GM04504 (cell line): Measurements from ENCODE around the gene BARD1.
"Not testable (repeated sequence)": the region's sequence is repeated elsewhere in the genome, so short reads cannot be mapped to it uniquely, and the experiment has no call there.

Source experiments
- DNase-seq: peaks from one replicate; pipeline ENCODE4 v3.0.0-alpha.2; 2012; ENCODE audit warnings: low read depth

The BARD1 gene

GRCh38 chr2:214765180-214765579 lies 44.3 kb downstream of the BARD1 start:
- DNase-seq = no peak

DNA sequence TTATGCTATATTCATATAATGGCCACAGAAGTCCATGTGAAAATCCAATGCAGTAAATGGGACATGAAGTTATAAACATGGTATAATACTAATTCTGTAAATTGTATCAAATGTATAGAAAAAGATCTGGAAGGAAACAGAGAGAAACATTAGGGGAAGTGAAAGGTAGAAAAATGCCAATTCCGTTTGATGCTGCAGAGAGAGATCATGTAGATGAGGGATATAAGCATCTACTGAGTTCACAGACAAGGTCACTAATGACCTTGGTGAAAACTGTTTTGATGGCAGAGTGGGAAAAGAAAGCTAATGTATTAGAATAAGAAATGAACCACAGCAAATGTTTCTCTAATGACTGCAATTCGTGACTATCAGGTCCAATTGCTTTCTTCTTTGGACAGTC lies 56.0 kb downstream of the BARD1 start:
- no peak for DNase-seq

DNA sequence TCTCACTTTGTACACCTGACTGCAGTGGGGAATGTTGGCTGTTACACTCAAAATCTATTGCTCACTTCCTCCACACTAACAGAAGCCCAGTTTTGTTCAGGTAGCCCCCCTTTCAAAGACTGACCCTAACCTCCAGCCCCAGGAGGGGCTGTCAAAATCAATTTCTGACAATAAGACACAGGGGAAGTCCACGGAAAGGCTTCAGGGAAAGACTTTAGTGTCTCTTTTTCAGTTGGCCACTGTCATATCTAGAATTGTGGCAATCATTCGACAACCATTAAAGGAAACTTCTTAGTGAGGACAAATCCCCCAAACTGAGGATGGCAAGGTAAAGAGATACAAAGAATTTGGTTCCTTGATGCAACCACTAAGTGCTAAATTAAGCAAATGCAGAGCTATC lies 59.0 kb downstream of the BARD1 start:
- no peak for DNase-seq

- DNase-seq = no peak
These were observed 61.5 kb downstream of the BARD1 start for GRCh38 chr2:214747992-214748391.

- no peak for DNase-seq
These were observed 67.4 kb downstream of the BARD1 start for GRCh38 chr2:214742119-214742518.

- DNase-seq = no peak
These were observed 68.6 kb downstream of the BARD1 start for GRCh38 chr2:214740867-214741395.

GRCh38 chr2:214737188-214737587 lies 72.3 kb downstream of the BARD1 start:
- DNase-seq = no peak

DNA sequence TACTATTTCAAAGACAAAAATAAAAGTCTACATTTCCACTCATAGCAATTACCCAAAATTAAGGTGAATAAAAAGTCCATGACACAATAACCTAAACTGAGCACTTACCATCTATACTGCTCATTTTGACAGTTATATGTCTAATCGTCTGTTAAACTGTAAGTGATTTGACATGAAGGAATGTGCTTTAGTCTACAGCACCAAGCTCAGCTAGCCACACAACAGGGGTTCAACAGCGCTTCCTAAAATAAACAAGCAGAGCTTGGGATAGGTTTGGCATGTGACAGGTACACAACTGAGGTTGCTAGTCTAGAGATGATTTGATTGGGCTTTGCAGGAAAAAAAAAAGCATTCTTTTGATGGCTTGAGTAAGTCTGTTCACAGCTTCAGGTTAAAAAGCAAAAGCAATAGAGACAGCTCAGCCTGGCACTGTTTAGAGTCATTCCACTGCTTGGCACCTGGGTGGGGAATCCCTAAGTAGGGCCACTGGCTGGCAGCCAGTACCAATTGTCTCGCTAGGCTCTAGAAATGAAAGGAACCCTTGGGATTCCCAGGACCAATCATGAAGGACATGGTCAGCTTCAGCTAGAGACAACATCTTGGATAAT lies 78.6 kb downstream of the BARD1 start:
- no peak for DNase-seq

DNA sequence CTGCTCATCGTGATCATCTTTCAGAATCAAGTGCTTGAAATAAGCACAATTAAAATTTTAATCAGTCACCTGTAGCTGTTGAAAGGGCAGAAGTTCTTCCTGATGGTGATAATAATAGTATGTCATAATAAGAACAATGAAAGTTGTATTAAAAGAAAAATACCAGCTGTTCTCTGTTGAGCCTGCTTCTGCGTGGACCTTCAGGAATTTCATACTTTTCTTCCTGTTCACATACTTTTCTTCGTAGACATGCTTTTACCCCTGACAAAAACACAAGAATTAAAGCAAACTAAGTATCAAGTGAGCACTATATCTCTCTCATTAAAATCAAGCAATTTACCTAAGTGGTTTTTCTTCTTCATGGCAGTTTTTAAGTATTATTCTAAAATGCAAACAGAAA lies 79.2 kb downstream of the BARD1 start:
- no peak for DNase-seq

GRCh38 chr2:214724741-214725140 lies 84.7 kb downstream of the BARD1 start:
- DNase-seq = no peak

DNA sequence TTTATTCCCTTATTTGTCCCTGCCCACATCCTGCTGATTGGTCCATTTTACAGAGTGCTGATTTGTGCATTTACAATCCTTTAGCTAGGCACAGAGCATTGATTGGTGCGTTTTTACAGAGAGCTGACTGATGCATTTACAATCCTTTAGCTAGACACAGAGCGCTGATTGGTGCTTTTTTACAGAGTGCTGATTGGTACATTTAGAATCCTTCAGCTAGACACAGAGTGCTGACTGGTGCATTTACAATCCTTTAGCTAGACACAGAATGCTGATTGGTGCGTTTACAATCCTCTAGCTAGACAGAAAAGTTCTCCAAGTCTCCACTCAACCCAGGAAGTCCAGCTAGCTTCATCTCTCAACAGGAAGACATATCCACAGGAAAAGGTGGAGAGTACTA lies 91.6 kb downstream of the BARD1 start:
- DNase-seq = not testable (repeated sequence)

- DNase-seq = no peak
These were observed 92.5 kb downstream of the BARD1 start for GRCh38 chr2:214716811-214717560.

DNA sequence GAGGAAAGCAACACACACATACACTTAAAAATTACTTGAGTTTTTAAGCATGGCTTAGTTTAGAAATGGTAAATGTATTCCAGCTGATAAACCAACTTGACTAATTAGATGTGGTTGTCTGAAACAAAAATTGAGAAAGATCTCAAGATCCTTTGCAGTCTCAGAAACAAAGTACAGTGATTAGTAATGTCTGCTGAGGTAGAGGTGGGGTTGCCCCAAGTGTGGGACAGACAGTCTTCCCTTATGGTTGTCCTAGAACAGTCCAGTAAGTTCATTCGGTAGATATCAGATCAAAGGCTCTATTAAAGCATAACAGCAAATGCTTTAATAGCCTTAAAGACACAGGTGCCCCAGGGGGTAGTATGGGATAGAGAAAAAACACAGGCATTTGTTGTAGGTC lies 94.5 kb downstream of the BARD1 start:
- DNase-seq = no peak

- no peak for DNase-seq
These were observed 96.2 kb downstream of the BARD1 start for GRCh38 chr2:214713080-214713830.

GRCh38 chr2:214710729-214711128 lies 98.8 kb downstream of the BARD1 start:
- DNase-seq = no peak

GRCh38 chr2:214706986-214707385 lies 102.5 kb downstream of the BARD1 start:
- no peak for DNase-seq

- DNase-seq = no peak
These were observed 110.2 kb downstream of the BARD1 start for GRCh38 chr2:214699236-214699635.

DNA sequence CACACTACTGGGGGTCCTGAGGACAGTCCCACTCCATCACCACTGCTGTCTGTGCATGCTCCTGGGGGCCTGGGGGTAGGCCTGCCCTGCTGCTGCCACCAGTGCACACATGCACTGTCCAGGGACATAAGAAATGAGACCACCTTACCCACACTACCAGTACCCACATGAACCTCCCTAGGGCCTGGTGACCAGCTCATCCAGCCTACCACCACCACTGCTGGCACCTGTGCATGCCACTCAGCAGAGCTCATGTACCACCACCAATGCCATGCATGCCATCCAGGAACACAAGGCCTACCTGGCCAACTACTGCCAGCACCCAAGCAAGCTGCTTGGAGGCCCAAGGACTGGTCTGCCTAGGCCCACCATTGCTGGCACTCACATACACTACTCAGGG lies 112.8 kb downstream of the BARD1 start:
- DNase-seq = no peak

DNA sequence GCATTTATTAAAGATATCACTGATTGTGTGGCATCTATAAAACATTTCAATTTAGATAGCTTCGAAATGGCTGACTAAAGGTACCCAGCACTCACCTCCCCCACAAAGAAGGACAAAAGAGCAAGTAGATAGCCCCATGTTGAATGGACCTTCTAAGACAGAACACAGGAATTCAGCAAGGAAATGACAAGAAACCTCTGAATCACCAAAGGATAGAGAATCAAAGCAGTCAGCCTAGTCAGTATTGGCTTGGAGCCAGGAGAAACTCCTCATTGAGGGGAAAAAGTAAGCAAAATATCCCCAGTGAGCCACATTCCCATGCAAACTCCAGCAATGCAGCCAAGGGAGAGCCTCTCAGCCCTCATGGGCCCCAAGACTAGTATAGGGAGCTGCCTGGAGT lies 113.7 kb downstream of the BARD1 start:
- DNase-seq = no peak

GRCh38 chr2:214683557-214683956 lies 125.9 kb downstream of the BARD1 start:
- DNase-seq = not testable (repeated sequence)

DNA sequence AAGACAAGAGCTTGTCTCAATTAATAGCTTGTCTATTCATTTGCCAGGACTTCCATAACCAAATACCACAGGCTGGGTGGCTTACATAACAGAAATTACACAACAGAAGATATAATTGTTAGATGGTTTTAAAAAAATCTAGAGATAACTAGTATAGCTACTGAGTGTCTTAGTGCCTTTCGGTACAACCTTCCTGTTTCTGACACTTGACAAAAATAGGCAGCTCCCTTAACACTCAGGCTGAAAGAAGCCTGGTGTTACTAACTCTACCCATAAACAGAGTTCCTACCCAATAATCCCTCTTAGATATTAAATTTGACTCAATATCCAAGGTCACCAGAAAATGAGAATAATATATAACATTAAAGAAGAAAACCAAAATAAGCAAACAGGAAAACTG lies 129.7 kb downstream of the BARD1 start:
- no peak for DNase-seq

GRCh38 chr2:214676421-214677089 lies 132.9 kb downstream of the BARD1 start:
- DNase-seq = no peak
